Uterus (tissue), 4 donors: ENCODE measurements around the gene BSND. TPM values are rescaled to one million over a fixed set of nuclear protein-coding genes. Genes with fewer than 3 reads are reported as not detected.

Source experiments
- DNase-seq, 2 donors: peaks; one replicate each; pipeline ENCODE4 v3.0.0-alpha.2; 2019 to 2020
- H3K27ac ChIP-seq, 2 donors: fragments of 200-600 bp; sonication (generic); 1 replicate in 1 of 2; 2 replicates in 1 of 2; pipeline ENCODE4 v1.5.1; 2016 to 2018
- H3K27me3 ChIP-seq, 2 donors: fragments of 200-600 bp; sonication (generic); one replicate each; pipeline ENCODE4 v1.5.1; 2018 to 2019; ENCODE audit warnings: control low read depth in 1 of 2
- H3K36me3 ChIP-seq, 2 donors: fragments of 200-600 bp; sonication (generic); one replicate each; pipeline ENCODE4 v1.5.1; 2019; ENCODE audit warnings: control low read depth in 1 of 2
- H3K4me1 ChIP-seq, 2 donors: fragments of 200-600 bp; sonication (generic); one replicate each; pipeline ENCODE4 v1.5.1; 2018 to 2019; ENCODE audit warnings: control low read depth in 1 of 2
- H3K4me3 ChIP-seq, 2 donors: fragments of 200-600 bp; sonication (generic); 1 replicate in 1 of 2; 2 replicates in 1 of 2; pipeline ENCODE4 v1.5.1; 2018 to 2019; ENCODE audit warnings: mild to moderate bottlenecking in 1 of 2
- H3K9me3 ChIP-seq, 2 donors: fragments of 200-600 bp; sonication (generic); one replicate each; pipeline ENCODE4 v1.5.1; 2019; ENCODE audit warnings: control low read depth in 1 of 2
- CTCF ChIP-seq, 4 experiments: fragments of 200-600 bp in 2 of 4; fragments of 450-650 bp in 2 of 4; sonication (generic) in 2 of 4; IDR thresholded peaks; one replicate each; pipeline ENCODE4 v1.5.1; 2016 to 2019; ENCODE audit warnings: antibody characterized with exemption in 4 of 4, mild to moderate bottlenecking in 2 of 4, moderate library complexity in 1 of 4
- POLR2A ChIP-seq, 2 donors: fragments of 450-650 bp; IDR thresholded peaks; one replicate each; pipeline ENCODE4 v1.6.1; 2016; ENCODE audit warnings: antibody characterized with exemption in 2 of 2, mild to moderate bottlenecking in 1 of 2, moderate library complexity in 1 of 2
- intact Hi-C: fragments of 100-400 bp; cut with DNase I; formaldehyde crosslinking; loops from one replicate; pipeline ENCODE4 v1.15.1; 2023; ENCODE audit warnings: low total_unique reads
- total RNA-seq, 4 donors: library from RNA; depleted of rRNA in 3 of 4; stranded (reverse); fragments of >200 nt in 3 of 4; gene quantifications; one replicate each; pipeline versions ENCODE4 v1.1.0 to v1.2.4, GENCODE V29; 2014 to 2023
- donor health status: DM: yes; HTN: yes; CAD: no.

BSND gene
- total RNA-seq, 4 donors from 2014 or later = not detected

GRCh38 chr1:54952950-54953718 lies 45.6 kb upstream of the BSND start:
- no peaks in the 10 kb centered on the region for H3K27me3 ChIP-seq
- no peak overlapping the region for H3K27ac ChIP-seq
- no peaks in the 10 kb centered on the region for H3K36me3 ChIP-seq
- intact Hi-C loops = no loop called here
- H3K4me1 ChIP-seq = no peaks in the 10 kb centered on the region
- H3K4me3 ChIP-seq = no peak overlapping the region
- TF ChIP-seq CTCF (IDR thresholded peaks at IDR 0.05) (no peak), POLR2A (IDR thresholded peaks at IDR 0.05) (no peak)
- no peaks in the 10 kb centered on the region for H3K9me3 ChIP-seq
- DNase-seq = no peak

- Histone ChIP-seq H3K4me1 (no peaks in the 10 kb centered on the region), H3K9me3 (no peaks in the 10 kb centered on the region), H3K27ac (no peak overlapping the region), H3K4me3 (no peak overlapping the region), H3K36me3 (no peaks in the 10 kb centered on the region), H3K27me3 (no peaks in the 10 kb centered on the region)
- intact Hi-C loops = no loop called here
- DNase-seq = no peak
- no peak for TF ChIP-seq CTCF (IDR thresholded peaks at IDR 0.05)
- no peak for TF ChIP-seq POLR2A (IDR thresholded peaks at IDR 0.05)
Measured at GRCh38 chr1:54953846-54954245, 44.9 kb upstream of the BSND start.

GRCh38 chr1:54955359-54955758 lies 43.4 kb upstream of the BSND start:
- TF ChIP-seq POLR2A (IDR thresholded peaks at IDR 0.05) (no peak), CTCF (IDR thresholded peaks at IDR 0.05) (no peak)
- intact Hi-C loops = no loop called here
- no peaks in the 10 kb centered on the region for H3K36me3 ChIP-seq
- H3K4me3 ChIP-seq = no peak overlapping the region
- H3K9me3 ChIP-seq = no peaks in the 10 kb centered on the region
- H3K4me1 ChIP-seq = no peaks in the 10 kb centered on the region
- no peak for DNase-seq
- no peaks in the 10 kb centered on the region for H3K27me3 ChIP-seq
- H3K27ac ChIP-seq = no peak overlapping the region

GRCh38 chr1:54956726-54957125 lies 42.0 kb upstream of the BSND start:
- Histone ChIP-seq H3K9me3 (no peaks in the 10 kb centered on the region), H3K4me1 (no peaks in the 10 kb centered on the region), H3K27me3 (no peaks in the 10 kb centered on the region), H3K36me3 (no peaks in the 10 kb centered on the region), H3K27ac (no peak overlapping the region), H3K4me3 (no peak overlapping the region)
- no peak for TF ChIP-seq CTCF (IDR thresholded peaks at IDR 0.05)
- TF ChIP-seq POLR2A (IDR thresholded peaks at IDR 0.05) = no peak
- intact Hi-C loops = no loop called here
- DNase-seq = no peak

- TF ChIP-seq POLR2A (IDR thresholded peaks at IDR 0.05) (no peak), CTCF (IDR thresholded peaks at IDR 0.05) (no peak)
- intact Hi-C loops = no loop called here
- Histone ChIP-seq H3K4me3 (no peak overlapping the region), H3K36me3 (no peaks in the 10 kb centered on the region), H3K9me3 (no peaks in the 10 kb centered on the region), H3K4me1 (no peaks in the 10 kb centered on the region), H3K27ac (no peak overlapping the region), H3K27me3 (no peaks in the 10 kb centered on the region)
- DNase-seq = no peak
Measured at GRCh38 chr1:54959241-54959640, 39.5 kb upstream of the BSND start.
